WTC11 (cell line): ENCODE data around the gene CHERP. TPM values are rescaled to one million over a fixed set of nuclear protein-coding genes. Genes with fewer than 3 reads are reported as not detected.

Source experiments
- ATAC-seq: fragments of 200-7000 bp; cut with Tn5 transposase; 2 replicates; pipeline ENCODE4 v1.10.0; 2021; ENCODE audit warnings: mild to moderate bottlenecking, moderate library complexity
- CTCF ChIA-PET: fragments of 300-600 bp; sonication (Branson Sonifier 250); formaldehyde crosslinking; loops from one replicate; lab custom pipeline; 2021; ENCODE audit warnings: antibody characterized with exemption; lab: Charles Lee
- POLR2A ChIA-PET: fragments of 350-600 bp; sonication (Branson Sonifier 250); formaldehyde crosslinking; loops from one replicate; lab custom pipeline; 2021; ENCODE audit warnings: antibody characterized with exemption; lab: Charles Lee
- DNase-seq: peaks from one replicate; pipeline ENCODE4 v3.0.0; 2021; ENCODE audit warnings: low spot score
- H3K27ac Mint-ChIP-seq: 2 replicates; pipeline ENCODE4 v1.8.0; 2021; ENCODE audit warnings: mixed read lengths
- H3K27me3 Mint-ChIP-seq: 2 replicates; pipeline ENCODE4 v1.8.0; 2021; ENCODE audit warnings: low read depth, mild to moderate bottlenecking, moderate library complexity, mixed read lengths
- H3K36me3 Mint-ChIP-seq: 2 replicates; pipeline ENCODE4 v1.8.0; 2021; ENCODE audit warnings: mixed read lengths
- H3K4me1 Mint-ChIP-seq: 2 replicates; pipeline ENCODE4 v1.8.0; 2022; ENCODE audit warnings: mixed read lengths
- H3K4me3 Mint-ChIP-seq: 2 replicates; pipeline ENCODE4 v1.8.0; 2021; ENCODE audit warnings: mild to moderate bottlenecking, moderate library complexity, mixed read lengths
- H3K9me3 Mint-ChIP-seq: 2 replicates; pipeline ENCODE4 v1.8.0; 2021; ENCODE audit warnings: mixed read lengths
- AR ChIP-seq: fragments of 250-450 bp; sonication (Bioruptor Pico); IDR thresholded peaks from 2 replicates; pipeline ENCODE4 v1.9.0; 2021; ENCODE audit warnings: mild to moderate bottlenecking
- ELF4 ChIP-seq: sonication (generic); formaldehyde crosslinking; IDR thresholded peaks from 2 replicates; pipeline ENCODE4 v1.8.1; 2022; ENCODE audit warnings: low read depth, mild to moderate bottlenecking, moderate library complexity, missing genetic modification reagents
- FOXP1 ChIP-seq: sonication (generic); formaldehyde crosslinking; IDR thresholded peaks from 2 replicates; pipeline ENCODE4 v1.8.0; 2022; ENCODE audit warnings: missing genetic modification reagents, mild to moderate bottlenecking, moderate library complexity, borderline replicate concordance
- GTF2I ChIP-seq: fragments of 250-450 bp; sonication (Bioruptor Pico); conservative IDR thresholded peaks from 2 replicates; pipeline ENCODE4 v1.4.0; 2021; ENCODE audit warnings: mild to moderate bottlenecking
- NFATC4 ChIP-seq: fragments of 250-450 bp; sonication (Bioruptor Pico); IDR thresholded peaks from 2 replicates; pipeline ENCODE4 v1.9.0; 2021; ENCODE audit warnings: mild to moderate bottlenecking
- NFE2L1 ChIP-seq: sonication (generic); formaldehyde crosslinking; IDR thresholded peaks from 2 replicates; pipeline ENCODE4 v1.8.1; 2023; ENCODE audit warnings: missing genetic modification reagents
- NR2C2 ChIP-seq: sonication (generic); formaldehyde crosslinking; IDR thresholded peaks from 2 replicates; pipeline ENCODE4 v1.8.0; 2022; ENCODE audit warnings: mild to moderate bottlenecking, missing genetic modification reagents
- NR3C1 ChIP-seq: sonication (generic); formaldehyde crosslinking; conservative IDR thresholded peaks from 2 replicates; pipeline ENCODE4 v1.8.1; 2023; ENCODE audit warnings: low read depth, mild to moderate bottlenecking, missing genetic modification reagents
- OVOL2 ChIP-seq: fragments of 250-450 bp; sonication (Bioruptor Pico); IDR thresholded peaks from 2 replicates; pipeline ENCODE4 v1.9.0; 2021; ENCODE audit warnings: mild to moderate bottlenecking, borderline replicate concordance
- PREB ChIP-seq: sonication (generic); formaldehyde crosslinking; IDR thresholded peaks from 2 replicates; pipeline ENCODE4 v1.8.1; 2022; ENCODE audit warnings: mild to moderate bottlenecking, missing genetic modification reagents, moderate library complexity, borderline replicate concordance
- SP1 ChIP-seq: sonication (generic); formaldehyde crosslinking; conservative IDR thresholded peaks from 2 replicates; pipeline ENCODE4 v1.8.1; 2022; ENCODE audit warnings: missing genetic modification reagents
- STAT6 ChIP-seq: sonication (generic); formaldehyde crosslinking; conservative IDR thresholded peaks from 2 replicates; pipeline ENCODE4 v1.8.1; 2023; ENCODE audit warnings: mild to moderate bottlenecking, low read depth, missing genetic modification reagents, moderate library complexity
- USF2 ChIP-seq: sonication (generic); formaldehyde crosslinking; IDR thresholded peaks from 2 replicates; pipeline ENCODE4 v1.8.1; 2023; ENCODE audit warnings: mild to moderate bottlenecking, missing genetic modification reagents, moderate library complexity
- ZMAT4 ChIP-seq: fragments of 250-450 bp; sonication (Bioruptor Pico); IDR thresholded peaks from 2 replicates; pipeline ENCODE4 v1.9.0; 2021; ENCODE audit warnings: mild to moderate bottlenecking
- ZNF232 ChIP-seq: sonication (generic); formaldehyde crosslinking; IDR thresholded peaks from 2 replicates; pipeline ENCODE4 v1.8.0; 2022; ENCODE audit warnings: mild to moderate bottlenecking, missing genetic modification reagents
- ZNF423 ChIP-seq: fragments of 250-450 bp; sonication (Bioruptor Pico); IDR thresholded peaks from 2 replicates; pipeline ENCODE4 v2.1.2; 2022; ENCODE audit warnings: mild to moderate bottlenecking, moderate library complexity
- total RNA-seq: library from RNA; stranded (reverse); gene quantifications from 3 replicates; pipeline ENCODE4 v1.2.3, GENCODE V29; 2021

Gene CHERP
- total RNA-seq, 1 experiment from 2014 or later = 98.7 TPM

GRCh38 chr19:16569609-16570320, 27.5 kb upstream of the CHERP start (continued):
- no peak for TF ChIP-seq NR3C1 (CRISPR knock-in tag)
- no peak for TF ChIP-seq AR (CRISPR knock-in tag)

GRCh38 chr19:16566702-16567101, 24.5 kb upstream of the CHERP start:
- H3K4me1 Mint-ChIP-seq = peaks cover 8% of the 10 kb centered on the region
- peaks cover 45% of the 10 kb centered on the region for H3K36me3 Mint-ChIP-seq
- H3K4me3 Mint-ChIP-seq = no peak overlapping the region
- no peaks in the 10 kb centered on the region for H3K9me3 Mint-ChIP-seq
- POLR2A ChIA-PET = no interaction called here
- DNase-seq = no peak
- TF ChIP-seq NFE2L1 (CRISPR knock-in tag) (no peak), NR3C1 (CRISPR knock-in tag) (no peak), NR2C2 (no peak), ZNF232 (CRISPR knock-in tag) (no peak), SP1 (CRISPR knock-in tag) (no peak), FOXP1 (CRISPR knock-in tag) (no peak)
- TF ChIP-seq, all 79 proteins: peak for 0
- Mint-ChIP-seq H3K27me3 (no peaks in the 10 kb centered on the region), H3K27ac (no peak overlapping the region)
- ATAC-seq = no peak
- CTCF ChIA-PET = no interaction called here

- CTCF ChIA-PET = no interaction called here
- Mint-ChIP-seq H3K4me1 (peaks cover 3% of the 10 kb centered on the region; the same call in 1 of the 2 replicates), H3K36me3 (peaks cover 50% of the 10 kb centered on the region), H3K27me3 (no peaks in the 10 kb centered on the region), H3K9me3 (no peaks in the 10 kb centered on the region), H3K27ac (no peak overlapping the region), H3K4me3 (no peak overlapping the region)
- DNase-seq (no peak), ATAC-seq (no peak)
- TF ChIP-seq NFATC4 (CRISPR knock-in tag) = no peak
- TF ChIP-seq ZNF423 (CRISPR knock-in tag) = no peak
- TF ChIP-seq ZNF232 (CRISPR knock-in tag) = no peak
- no peak for TF ChIP-seq ELF4 (CRISPR knock-in tag)
- TF ChIP-seq PREB (CRISPR knock-in tag) = no peak
- no peak for TF ChIP-seq STAT6 (CRISPR knock-in tag)
- POLR2A ChIA-PET = no interaction called here
Observed at GRCh38 chr19:16566161-16566560, 23.9 kb upstream of the CHERP start.

- H3K36me3 Mint-ChIP-seq = peaks cover 56% of the 10 kb centered on the region
- POLR2A ChIA-PET = no interaction called here
Observed at GRCh38 chr19:16564842-16565241, 22.6 kb upstream of the CHERP start.

More at GRCh38 chr19:16564842-16565241, 22.6 kb upstream of the CHERP start:
- no peaks in the 10 kb centered on the region for H3K4me1 Mint-ChIP-seq
- no peak for TF ChIP-seq USF2 (CRISPR knock-in tag)
- TF ChIP-seq ZNF232 (CRISPR knock-in tag) = no peak
- TF ChIP-seq OVOL2 (CRISPR knock-in tag) = no peak
- TF ChIP-seq FOXP1 (CRISPR knock-in tag) = no peak
- no peak for TF ChIP-seq GTF2I (CRISPR knock-in tag)
- no peak for TF ChIP-seq ZMAT4 (CRISPR knock-in tag)
- ATAC-seq = no peak
- no peaks in the 10 kb centered on the region for H3K27me3 Mint-ChIP-seq
- DNase-seq = no peak
- no peak overlapping the region for H3K27ac Mint-ChIP-seq
- no peak overlapping the region for H3K4me3 Mint-ChIP-seq
- H3K9me3 Mint-ChIP-seq = no peaks in the 10 kb centered on the region
- CTCF ChIA-PET = no interaction called here
